Measurements from ENCODE around the gene CDC42BPA.
"Not testable (repeated sequence)": the region's sequence is repeated elsewhere in the genome, so short reads cannot be mapped to it uniquely, and the experiment has no call there.

Gene CDC42BPA

DNA sequence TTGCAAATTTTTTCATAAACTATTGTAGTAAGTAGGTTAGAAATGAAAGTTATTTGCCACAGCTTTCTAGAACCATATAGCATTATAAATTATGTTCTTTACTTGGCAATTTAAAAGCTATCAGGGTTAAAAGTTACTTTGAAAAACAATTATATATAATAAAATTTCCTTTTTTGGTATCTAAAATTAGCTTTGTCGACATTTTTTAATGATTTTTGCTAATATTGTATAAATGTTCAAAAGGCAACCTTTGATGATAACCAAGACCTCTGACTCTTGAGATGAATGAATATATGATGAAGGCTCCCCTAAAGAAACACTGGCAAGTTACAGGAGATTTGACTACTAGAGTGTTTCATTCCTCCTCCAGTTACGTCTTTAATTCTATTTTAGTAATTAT, 121.2 kb downstream of the CDC42BPA start:
- DNase-seq, result no peak

DNA sequence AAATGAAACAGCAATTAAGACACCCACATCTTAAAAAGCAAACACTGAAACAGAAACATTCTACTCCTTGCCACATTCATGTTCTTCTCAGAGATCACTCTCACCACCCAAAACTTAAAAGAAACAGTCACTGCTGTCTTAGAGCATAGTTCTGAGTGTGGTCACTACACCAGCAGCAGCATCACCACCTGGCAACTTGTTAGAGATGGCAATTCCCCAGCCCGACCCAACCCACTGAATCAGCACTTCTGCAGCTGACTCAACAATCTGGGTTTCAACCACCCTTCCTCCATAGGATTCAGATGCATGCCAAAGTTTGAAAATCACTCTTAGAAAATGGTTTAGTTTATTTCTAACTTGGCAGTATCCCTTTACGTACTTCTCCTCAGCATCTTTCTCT, 126.1 kb downstream of the CDC42BPA start:
- peak; percentile 82 for DNase-seq

DNA sequence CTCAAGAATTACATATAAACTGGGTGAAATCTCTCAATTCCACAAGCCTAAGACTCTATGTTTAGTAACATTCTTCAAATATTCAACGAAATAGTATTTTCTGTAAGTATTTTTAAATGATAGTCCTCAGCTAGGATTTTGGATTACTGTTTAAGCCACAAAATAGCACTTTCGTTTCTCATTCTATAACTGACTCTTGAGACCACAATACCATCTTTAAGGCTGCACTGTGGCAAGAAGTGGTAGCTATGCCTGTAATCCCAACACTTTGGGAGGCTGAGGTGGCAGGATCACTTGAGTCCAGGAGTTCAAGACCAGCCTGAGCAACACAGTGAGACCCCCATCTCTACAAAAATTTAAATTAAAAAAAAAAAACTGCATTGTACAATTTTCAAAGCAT, 126.7 kb downstream of the CDC42BPA start:
- DNase-seq, result no peak

DNA sequence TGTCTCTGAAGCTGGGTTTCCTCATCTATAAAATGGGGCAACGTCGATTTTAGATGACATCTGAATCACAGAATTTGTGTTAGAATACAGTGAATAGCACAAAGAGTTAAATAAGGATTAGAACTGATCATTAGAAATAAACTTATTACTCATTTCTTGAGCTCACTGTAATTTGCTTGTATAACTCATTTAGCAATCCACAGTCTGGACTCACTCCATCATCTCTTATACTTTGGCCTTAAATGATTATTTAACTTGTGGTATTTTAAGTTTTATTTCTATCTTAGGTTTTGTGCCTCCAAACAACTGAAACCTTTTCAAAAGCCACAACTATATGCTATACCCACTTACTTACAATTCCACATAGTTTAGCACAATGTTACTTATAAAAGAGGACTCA, 128.0 kb downstream of the CDC42BPA start:
- DNase-seq, result no peak

DNA sequence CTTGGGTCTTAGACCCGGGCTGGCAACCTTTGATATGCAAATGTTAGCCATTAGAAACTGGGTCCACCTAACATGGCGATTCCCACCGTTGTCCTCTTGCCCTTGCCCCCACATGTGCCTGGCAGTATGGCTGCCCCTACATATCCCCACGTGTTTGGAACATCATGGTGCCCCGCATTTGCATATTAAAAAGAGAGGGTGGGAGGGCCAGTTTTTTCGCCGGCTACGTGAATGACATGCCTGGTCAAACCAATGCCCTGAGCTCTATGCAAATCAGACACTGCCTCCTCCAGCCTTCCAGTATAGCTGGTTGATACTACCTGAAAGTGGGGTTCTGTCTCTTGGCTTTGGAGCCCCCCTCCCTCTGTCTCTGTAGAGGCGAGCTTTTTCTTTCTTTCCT, 133.0 kb downstream of the CDC42BPA start:
- no peak for DNase-seq

- no peak for DNase-seq
Measured at GRCh38 chr1:227182012-227182411, 136.3 kb downstream of the CDC42BPA start.

GRCh38 chr1:227175611-227176010, 142.7 kb downstream of the CDC42BPA start:
- no peak for DNase-seq

GRCh38 chr1:227174164-227174563, 144.1 kb downstream of the CDC42BPA start:
- no peak for DNase-seq

DNA sequence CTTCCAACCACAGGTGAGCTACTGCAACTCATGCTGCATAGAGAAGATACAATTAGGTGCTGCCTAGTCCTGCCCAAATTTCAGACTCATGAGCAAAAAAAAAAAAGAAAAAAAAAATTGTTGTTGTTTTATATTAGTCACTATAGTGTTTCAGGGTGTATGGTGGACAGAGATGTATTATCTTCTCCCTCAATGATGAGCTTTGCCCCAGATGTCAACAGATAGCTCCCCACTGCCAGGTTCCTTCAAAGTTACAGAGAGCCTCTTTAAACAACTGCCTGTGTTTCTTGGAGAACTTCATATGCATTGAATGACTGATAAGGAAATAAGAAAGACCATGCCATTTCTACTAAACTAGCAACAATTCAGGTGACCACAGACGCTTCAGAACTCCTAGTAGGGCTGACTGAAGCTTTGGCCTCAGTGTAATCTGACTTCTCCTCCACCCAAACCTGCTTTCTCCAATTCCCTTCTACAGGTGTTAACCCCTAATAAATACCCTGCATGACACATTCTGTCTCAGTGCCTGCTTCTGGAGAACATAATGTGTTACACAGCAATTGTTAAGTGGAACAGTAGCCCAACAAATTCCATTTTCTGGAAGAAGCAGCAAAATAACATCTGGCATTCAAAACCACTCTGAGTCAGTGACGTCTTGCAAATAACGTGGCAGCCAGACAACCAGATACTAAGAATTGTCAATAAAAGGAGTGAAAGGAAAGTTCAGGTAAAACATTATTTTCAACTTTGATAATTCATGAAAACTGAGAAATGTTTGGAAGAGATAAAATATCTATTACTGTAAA, 147.7 kb downstream of the CDC42BPA start:
- peak; percentile 94 for DNase-seq

DNA sequence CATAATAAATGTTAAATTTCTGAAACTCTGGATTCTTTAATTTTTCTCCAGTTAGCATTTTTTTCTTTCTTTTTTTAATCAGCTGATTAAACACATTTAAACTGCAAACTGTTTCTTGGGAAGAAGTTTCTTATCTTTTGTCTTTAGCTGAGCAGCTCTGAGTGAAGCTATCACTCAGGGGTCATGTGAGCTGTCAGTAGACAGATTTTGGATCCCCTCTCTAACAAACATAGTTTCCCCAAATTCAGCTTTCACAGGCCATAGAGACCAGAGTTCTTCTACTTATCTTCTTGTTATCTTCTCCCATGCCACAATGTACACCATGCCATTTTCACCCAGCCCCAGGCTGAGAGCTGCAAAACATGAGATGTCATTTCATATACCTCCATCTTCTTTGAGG, 148.9 kb downstream of the CDC42BPA start:
- DNase-seq, result peak; percentile 77

DNA sequence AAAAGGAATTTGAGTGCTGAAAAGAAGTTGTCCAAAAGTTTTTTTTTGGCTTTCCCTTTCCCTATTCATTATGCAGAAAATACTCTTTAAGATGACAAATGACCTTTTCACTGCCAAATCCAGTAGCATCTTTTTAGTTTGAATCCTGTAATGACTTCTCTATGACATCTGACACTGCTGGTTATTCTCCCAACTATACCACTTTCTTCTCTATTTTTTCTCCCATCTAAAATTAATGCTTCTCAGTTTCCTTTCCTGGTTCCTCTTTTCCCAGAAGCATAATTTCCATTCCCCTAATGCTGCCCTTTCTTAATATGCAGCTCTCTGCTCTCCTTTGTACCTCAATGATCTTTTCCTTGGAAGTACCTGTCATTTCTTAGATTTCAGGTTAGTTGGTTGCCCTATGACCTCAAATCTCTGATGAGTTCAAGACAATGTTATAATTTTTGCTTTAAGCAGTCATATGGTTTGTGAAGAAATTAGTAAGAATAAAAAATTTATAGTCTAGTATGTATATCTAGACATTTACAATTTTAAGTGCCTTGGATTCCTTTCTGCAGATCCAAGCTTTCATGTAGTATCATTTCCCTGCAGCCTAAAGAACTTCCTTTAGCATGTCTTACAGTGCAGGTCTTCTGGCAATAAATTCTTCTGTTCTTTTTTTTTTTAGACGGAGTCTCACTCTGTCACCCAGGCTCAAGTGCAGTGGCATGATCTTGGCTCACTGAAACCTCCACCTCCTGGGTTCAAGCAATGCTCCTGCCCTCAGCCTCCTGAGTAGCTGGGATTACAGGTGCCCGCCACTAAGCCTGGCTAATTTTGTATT, 150.8 kb downstream of the CDC42BPA start:
- no peak for DNase-seq

GRCh38 chr1:227166559-227166958, 151.7 kb downstream of the CDC42BPA start:
- DNase-seq, result no peak

GRCh38 chr1:227161470-227161869, 156.8 kb downstream of the CDC42BPA start:
- no peak for DNase-seq

DNA sequence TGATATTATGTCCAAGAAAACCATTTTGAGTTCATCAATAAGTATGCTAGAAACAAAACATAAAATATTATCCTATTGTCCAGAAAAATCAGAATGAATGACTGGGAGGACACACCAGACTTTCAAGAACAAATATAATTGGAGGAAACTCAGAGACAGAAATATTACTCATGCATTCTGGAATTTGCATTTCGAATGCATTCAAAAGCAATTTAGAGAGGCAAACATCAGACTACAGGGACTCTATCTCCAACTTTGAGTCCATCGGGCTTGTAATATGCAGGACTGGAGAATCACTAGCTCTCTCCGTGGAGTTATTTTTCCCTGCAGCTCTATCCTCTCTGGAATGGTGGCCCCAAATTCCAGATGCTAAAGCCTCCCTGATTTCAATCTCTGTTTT, 161.8 kb downstream of the CDC42BPA start:
- DNase-seq, result no peak

GRCh38 chr1:227155688-227156087, 162.6 kb downstream of the CDC42BPA start:
- no peak for DNase-seq

- no peak for DNase-seq
Measured at GRCh38 chr1:227155004-227155403, 163.3 kb downstream of the CDC42BPA start.

- DNase-seq, result no peak
Measured at GRCh38 chr1:227152525-227152924, 165.8 kb downstream of the CDC42BPA start.

GRCh38 chr1:227140376-227140775, 177.9 kb downstream of the CDC42BPA start:
- DNase-seq, result no peak

- DNase-seq, result no peak
Measured at GRCh38 chr1:227136210-227136820, 182.0 kb downstream of the CDC42BPA start.

- DNase-seq, result no peak
Measured at GRCh38 chr1:227134686-227135314, 183.5 kb downstream of the CDC42BPA start.

DNA sequence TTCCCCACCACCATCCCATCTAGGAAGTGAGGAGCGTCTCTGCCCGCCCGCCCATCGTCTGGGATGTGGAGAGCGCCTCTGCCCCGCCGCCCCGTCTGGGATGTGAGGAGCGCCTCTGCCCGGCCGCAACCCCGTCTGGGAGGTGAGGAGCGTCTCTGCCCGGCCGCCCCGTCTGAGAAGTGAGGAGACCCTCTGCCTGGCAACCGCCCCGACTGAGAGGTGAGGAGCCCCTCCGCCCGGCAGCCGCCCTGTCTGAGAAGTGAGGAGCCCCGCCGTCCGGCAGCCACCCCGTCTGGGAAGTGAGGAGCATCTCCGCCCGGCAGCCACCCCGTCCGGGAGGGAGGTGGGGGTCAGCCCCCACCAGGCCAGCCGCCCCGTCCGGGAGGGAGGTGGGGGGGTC, 185.6 kb downstream of the CDC42BPA start:
- not testable (repeated sequence) for DNase-seq

GRCh38 chr1:227131193-227131592, 187.1 kb downstream of the CDC42BPA start:
- peak; percentile 60 for DNase-seq

DNA sequence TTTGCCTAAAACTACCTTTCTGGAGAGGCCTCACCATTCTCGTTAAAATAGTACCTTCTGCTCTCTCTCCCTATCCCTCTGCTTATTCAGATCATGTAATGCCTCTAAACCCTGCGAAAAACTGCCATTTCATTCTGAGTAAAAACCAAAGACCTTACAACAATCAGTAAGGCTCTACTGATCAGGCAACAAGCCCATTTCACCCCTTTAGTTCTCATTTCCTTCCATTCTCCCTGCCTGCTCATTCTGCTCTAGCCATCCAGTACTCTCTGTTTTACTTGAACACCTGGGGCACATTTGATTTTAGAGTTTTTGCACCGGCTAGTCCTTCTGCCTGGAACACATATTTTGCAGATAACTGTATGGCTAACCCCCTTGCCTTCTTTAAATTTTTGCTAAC, 190.4 kb downstream of the CDC42BPA start:
- DNase-seq, result no peak

Data from hematopoietic multipotent progenitor cell treated with erythropoietin and hydrocortisone succinate and interleukin-3 and kit ligand, for 8 days (in vitro differentiated cells).